Keratinocyte (primary cell): Measurements from ENCODE around the gene ABCD3. TPM values are rescaled to one million over a fixed set of nuclear protein-coding genes. Genes with fewer than 3 reads are reported as not detected.

ENCODE experiments used
- DNase-seq: peaks from one replicate; pipeline ENCODE4 v3.0.0-alpha.2; 2011; ENCODE audit warnings: low read depth, missing footprints, low spot score
- FAIRE-seq: peaks from 2 replicates; lab custom pipeline; 2011; peaks lifted over from hg19 to GRCh38; lab: Jason Lieb, UNC
- H2AFZ ChIP-seq: 2 replicates; pipeline ENCODE4 v1.6.0; 2012; ENCODE audit warnings: low read length, control low read depth, inconsistent platforms; ENCODE audit not compliant: control insufficient read depth
- H3K27ac ChIP-seq: 2 replicates; pipeline ENCODE4 v1.5.1; 2011; ENCODE audit warnings: low read length; ENCODE audit not compliant: control insufficient read depth, insufficient read depth
- H3K27me3 ChIP-seq: 3 replicates; pipeline ENCODE4 v1.6.0; 2011; ENCODE audit warnings: low read length; ENCODE audit not compliant: control insufficient read depth, insufficient read depth; ENCODE audit errors: extremely low read depth
- H3K36me3 ChIP-seq, 2 experiments: 2 replicates in 1 of 2; 3 replicates in 1 of 2; pipeline ENCODE4 v1.5.1; 2011; ENCODE audit warnings: low read length in 2 of 2, mild to moderate bottlenecking in 1 of 2; ENCODE audit not compliant: control insufficient read depth in 2 of 2, insufficient read depth in 2 of 2; ENCODE audit errors: extremely low read depth in 1 of 2
- H3K4me1 ChIP-seq: 3 replicates; pipeline ENCODE4 v1.5.1; 2011; ENCODE audit warnings: low read length; ENCODE audit not compliant: control insufficient read depth, insufficient read depth; ENCODE audit errors: extremely low read depth
- H3K4me2 ChIP-seq: 3 replicates; pipeline ENCODE4 v1.6.0; 2011; ENCODE audit warnings: low read depth, low read length; ENCODE audit not compliant: control insufficient read depth, insufficient read depth; ENCODE audit errors: extremely low read depth
- H3K4me3 ChIP-seq, 3 experiments: fragments of 200-600 bp in 1 of 3; sonication (generic) in 1 of 3; 2 replicates in 2 of 3; 3 replicates in 1 of 3; pipeline ENCODE4 v1.5.1; 2011 to 2016; ENCODE audit warnings: low read length in 3 of 3, mild to moderate bottlenecking in 3 of 3, control low read depth in 2 of 3, inconsistent platforms in 1 of 3, low read depth in 1 of 3, mixed read lengths in 1 of 3, mixed run types in 1 of 3, moderate library complexity in 1 of 3; ENCODE audit not compliant: control insufficient read depth in 2 of 3, insufficient read depth in 2 of 3; ENCODE audit errors: extremely low read depth in 1 of 3
- H3K79me2 ChIP-seq: 2 replicates; pipeline ENCODE4 v1.6.0; 2012; ENCODE audit warnings: low read length; ENCODE audit not compliant: control insufficient read depth, insufficient read depth
- H3K9ac ChIP-seq: 3 replicates; pipeline ENCODE4 v1.6.0; 2011; ENCODE audit warnings: low read length; ENCODE audit not compliant: control insufficient read depth, insufficient read depth; ENCODE audit errors: extremely low read depth
- H3K9me1 ChIP-seq: 3 replicates; pipeline ENCODE4 v1.6.0; 2011; ENCODE audit warnings: low read length; ENCODE audit not compliant: control insufficient read depth, insufficient read depth; ENCODE audit errors: extremely low read depth
- H3K9me3 ChIP-seq: 2 replicates; pipeline ENCODE4 v1.5.1; 2012; ENCODE audit warnings: low read depth, low read length; ENCODE audit not compliant: control insufficient read depth
- H4K20me1 ChIP-seq: 3 replicates; pipeline ENCODE4 v1.6.0; 2011; ENCODE audit warnings: low read length; ENCODE audit not compliant: control insufficient read depth, insufficient read depth; ENCODE audit errors: extremely low read depth
- EZH2 ChIP-seq: IDR thresholded peaks from one replicate; pipeline ENCODE4 v1.6.1; 2012; ENCODE audit warnings: inconsistent platforms, mild to moderate bottlenecking, low read length, moderate library complexity
- dilution Hi-C: fragments of 300-500 bp; cut with MboI; formaldehyde crosslinking; loops from one replicate; pipeline ENCODE4 v1.7.0; 2020; ENCODE audit warnings: low sequenced_read_pairs; ENCODE audit not compliant: extremely low pct_ligation_motif_present
- polyA plus RNA-seq, 5 experiments: library from polyadenylated mRNA; depleted of rRNA in 3 of 5; stranded (reverse) in 3 of 5; stranded (forward) in 1 of 5; unstranded in 1 of 5; fragments of >200 nt; gene quantifications; 1 replicate in 1 of 5; 2 replicates in 3 of 5; 3 replicates in 1 of 5; pipeline versions ENCODE4 v1.2.1 to v1.2.3, GENCODE V29; 2011 to 2012; ENCODE audit warnings: missing spikeins in 2 of 5, low read depth in 1 of 5, low replicate concordance in 1 of 5
- TF ChIP-seq, protein P1 (sequence below), 3 experiments: IDR thresholded peaks in 1 of 3; conservative IDR thresholded peaks in 1 of 3; optimal IDR thresholded peaks in 1 of 3; 2 replicates in 2 of 3; 3 replicates in 1 of 3; pipeline versions ENCODE3 to v1.5.1; 2011; ENCODE audit warnings: low read length in 3 of 3, mild to moderate bottlenecking in 3 of 3, moderate library complexity in 2 of 3, control low read depth in 1 of 3, inconsistent platforms in 1 of 3; ENCODE audit not compliant: insufficient read depth in 2 of 3; ENCODE audit errors: extremely low read depth in 1 of 3

Gene ABCD3
- polyA plus RNA-seq, 1 donor (not counting 4 experiments of a cell fraction or from before 2014, with no cell fraction given) = 34.9 TPM

DNA sequence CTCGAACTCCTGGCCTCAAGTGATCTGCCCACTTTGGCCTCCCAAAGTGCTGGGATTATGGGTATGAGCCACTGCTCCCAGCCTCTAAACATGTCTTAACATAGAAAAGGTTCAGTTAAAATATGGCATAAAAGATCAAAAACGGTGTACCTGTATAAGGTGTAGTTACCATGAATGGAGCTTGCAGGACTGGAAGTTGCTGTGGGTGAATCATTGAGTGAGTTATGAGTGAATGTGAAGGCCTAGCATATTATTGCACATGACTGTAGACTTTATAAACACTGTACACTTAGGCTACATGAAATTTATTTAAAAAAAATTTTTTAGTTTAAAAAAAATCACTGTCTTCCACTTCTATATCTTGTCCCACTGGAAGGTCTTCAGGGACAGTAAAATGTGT lies 15.7 kb downstream of the ABCD3 start:
- no peaks in the 10 kb centered on the region for H3K27me3 ChIP-seq
- H3K9me1 ChIP-seq = no peaks in the 10 kb centered on the region
- DNase-seq = no peak
- no peaks in the 10 kb centered on the region for H3K36me3 ChIP-seq
- H3K27ac ChIP-seq = no peak overlapping the region
- H3K4me1 ChIP-seq = no peaks in the 10 kb centered on the region
- no peak overlapping the region for H2AFZ ChIP-seq
- FAIRE-seq = no peak
- no peak overlapping the region for H3K4me3 ChIP-seq
- H3K9me3 ChIP-seq = no peaks in the 10 kb centered on the region
- no peak overlapping the region for H3K4me2 ChIP-seq
- H3K79me2 ChIP-seq = peaks cover 66% of the 10 kb centered on the region
- H4K20me1 ChIP-seq = no peaks in the 10 kb centered on the region
- no peak overlapping the region for H3K9ac ChIP-seq
- dilution Hi-C loops = no loop called here
- TF ChIP-seq, protein P1, sequence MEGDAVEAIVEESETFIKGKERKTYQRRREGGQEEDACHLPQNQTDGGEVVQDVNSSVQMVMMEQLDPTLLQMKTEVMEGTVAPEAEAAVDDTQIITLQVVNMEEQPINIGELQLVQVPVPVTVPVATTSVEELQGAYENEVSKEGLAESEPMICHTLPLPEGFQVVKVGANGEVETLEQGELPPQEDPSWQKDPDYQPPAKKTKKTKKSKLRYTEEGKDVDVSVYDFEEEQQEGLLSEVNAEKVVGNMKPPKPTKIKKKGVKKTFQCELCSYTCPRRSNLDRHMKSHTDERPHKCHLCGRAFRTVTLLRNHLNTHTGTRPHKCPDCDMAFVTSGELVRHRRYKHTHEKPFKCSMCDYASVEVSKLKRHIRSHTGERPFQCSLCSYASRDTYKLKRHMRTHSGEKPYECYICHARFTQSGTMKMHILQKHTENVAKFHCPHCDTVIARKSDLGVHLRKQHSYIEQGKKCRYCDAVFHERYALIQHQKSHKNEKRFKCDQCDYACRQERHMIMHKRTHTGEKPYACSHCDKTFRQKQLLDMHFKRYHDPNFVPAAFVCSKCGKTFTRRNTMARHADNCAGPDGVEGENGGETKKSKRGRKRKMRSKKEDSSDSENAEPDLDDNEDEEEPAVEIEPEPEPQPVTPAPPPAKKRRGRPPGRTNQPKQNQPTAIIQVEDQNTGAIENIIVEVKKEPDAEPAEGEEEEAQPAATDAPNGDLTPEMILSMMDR (optimal IDR thresholded peaks at IDR 0.05 in 1 of 3, IDR thresholded peaks at IDR 0.05 in 1 of 3, conservative IDR thresholded peaks at IDR 0.05 in 1 of 3; ENCODE audit: extremely low read depth in 1 of 3, insufficient read depth in 2 of 3, low read length in 3 of 3) = no peak
- TF ChIP-seq EZH2 = no peak

DNA sequence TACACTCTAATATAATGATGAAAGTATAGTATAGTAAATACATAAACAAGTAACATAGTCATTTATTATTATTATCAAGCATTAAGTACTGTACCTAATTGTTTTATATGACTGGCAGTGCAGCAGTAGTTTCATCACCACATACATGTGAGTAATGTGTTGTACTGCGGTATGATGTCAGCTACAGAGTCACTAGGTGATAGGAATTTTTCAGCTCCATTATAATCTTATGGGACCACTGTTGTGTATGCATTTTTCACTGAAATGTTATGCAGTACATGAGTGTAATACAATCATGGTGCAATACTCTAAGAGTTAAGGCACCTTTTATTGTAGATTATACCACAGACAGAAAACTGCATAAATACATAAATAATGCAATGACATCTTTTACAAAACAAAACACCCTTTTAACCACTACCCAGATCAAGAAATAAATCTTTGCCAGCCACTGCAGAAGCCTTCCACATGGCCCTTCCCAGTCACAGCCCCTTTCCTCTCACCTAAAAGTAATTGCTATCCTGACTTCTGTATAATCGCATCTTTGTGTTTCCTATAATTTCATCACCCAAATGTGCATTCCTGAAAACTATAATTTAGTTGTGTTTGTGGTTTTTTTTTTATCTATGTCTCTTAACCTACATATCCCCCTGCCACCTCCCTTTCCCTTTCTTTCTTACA lies 16.3 kb downstream of the ABCD3 start:
- no peak overlapping the region for H3K4me3 ChIP-seq
- peaks cover 62% of the 10 kb centered on the region for H3K79me2 ChIP-seq
- no peak for TF ChIP-seq EZH2
- TF ChIP-seq, protein P1 (optimal IDR thresholded peaks at IDR 0.05 in 1 of 3, IDR thresholded peaks at IDR 0.05 in 1 of 3, conservative IDR thresholded peaks at IDR 0.05 in 1 of 3; ENCODE audit: extremely low read depth in 1 of 3, insufficient read depth in 2 of 3, low read length in 3 of 3) = no peak
- dilution Hi-C loops = no loop called here
- H3K27ac ChIP-seq = no peak overlapping the region
- H3K36me3 ChIP-seq = no peaks in the 10 kb centered on the region
- H3K4me2 ChIP-seq = no peak overlapping the region
- no peaks in the 10 kb centered on the region for H3K9me3 ChIP-seq
- H3K9me1 ChIP-seq = no peaks in the 10 kb centered on the region
- H2AFZ ChIP-seq = no peak overlapping the region
- H4K20me1 ChIP-seq = no peaks in the 10 kb centered on the region
- H3K9ac ChIP-seq = no peak overlapping the region
- no peak for FAIRE-seq
- H3K27me3 ChIP-seq = no peaks in the 10 kb centered on the region
- H3K4me1 ChIP-seq = no peaks in the 10 kb centered on the region
- no peak for DNase-seq
